D721Med (cell line): ENCODE measurements around the gene CSTA.
A peak's percentile ranks its signal among the peaks of the same experiment; 100 is the strongest.

Experiments
- DNase-seq: peaks from one replicate; pipeline ENCODE4 v3.0.0; 2011; ENCODE audit warnings: low spot score; ENCODE audit not compliant: insufficient read length
- FAIRE-seq: peaks from 2 replicates; lab custom pipeline; 2011; peaks lifted over from hg19 to GRCh38; lab: Jason Lieb, UNC
- CTCF ChIP-seq: IDR thresholded peaks from 2 replicates; pipeline ENCODE4 v1.5.1; 2012; ENCODE audit warnings: mild to moderate bottlenecking, control low read depth; ENCODE audit not compliant: insufficient read depth; ENCODE audit errors: missing control alignments

CSTA gene

GRCh38 chr3:122350814-122351418 is 25.9 kb downstream of the CSTA start:
- no peak for TF ChIP-seq CTCF
- no peak for DNase-seq
- no peak for FAIRE-seq

DNA sequence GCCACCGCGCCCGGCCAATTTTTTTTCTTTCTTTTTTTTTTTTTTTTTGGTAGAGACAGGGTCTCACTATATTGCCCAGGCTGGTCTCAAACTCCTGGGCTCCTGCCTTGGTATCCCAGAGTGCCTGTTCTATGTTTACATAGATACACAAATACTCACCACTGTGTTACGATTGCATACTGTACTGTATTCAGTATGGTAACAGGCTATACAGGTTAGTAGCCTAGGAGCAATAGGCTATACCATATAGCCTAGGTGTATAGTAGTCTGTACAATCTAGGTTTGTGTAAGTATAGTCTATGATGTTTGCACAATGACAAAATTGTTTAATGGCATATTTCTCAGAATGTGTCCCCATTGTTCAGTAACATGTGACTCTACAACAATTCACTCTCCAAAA is 26.6 kb downstream of the CSTA start:
- no peak for FAIRE-seq
- DNase-seq, result no peak
- no peak for TF ChIP-seq CTCF

DNA sequence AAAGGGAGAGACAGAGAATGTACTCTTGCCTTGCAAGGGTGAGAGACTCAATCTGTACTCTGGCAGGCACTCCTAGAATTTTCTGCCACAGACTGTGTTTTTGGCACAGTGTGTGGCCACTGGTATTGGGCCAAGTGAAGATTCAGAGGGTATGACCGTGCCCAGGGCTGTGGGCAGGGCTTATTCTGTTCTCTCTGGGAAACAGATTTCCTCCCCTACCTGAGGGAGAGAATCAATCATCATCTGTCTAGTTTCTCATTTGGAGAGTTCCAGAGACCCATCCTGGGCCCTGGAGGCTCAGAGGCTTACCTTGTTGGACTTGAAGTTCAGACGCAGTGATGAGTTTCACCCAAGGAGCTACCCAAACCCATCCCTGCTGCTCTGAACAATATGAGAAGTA is 28.2 kb downstream of the CSTA start:
- no peak for DNase-seq
- no peak for TF ChIP-seq CTCF
- no peak for FAIRE-seq

DNA sequence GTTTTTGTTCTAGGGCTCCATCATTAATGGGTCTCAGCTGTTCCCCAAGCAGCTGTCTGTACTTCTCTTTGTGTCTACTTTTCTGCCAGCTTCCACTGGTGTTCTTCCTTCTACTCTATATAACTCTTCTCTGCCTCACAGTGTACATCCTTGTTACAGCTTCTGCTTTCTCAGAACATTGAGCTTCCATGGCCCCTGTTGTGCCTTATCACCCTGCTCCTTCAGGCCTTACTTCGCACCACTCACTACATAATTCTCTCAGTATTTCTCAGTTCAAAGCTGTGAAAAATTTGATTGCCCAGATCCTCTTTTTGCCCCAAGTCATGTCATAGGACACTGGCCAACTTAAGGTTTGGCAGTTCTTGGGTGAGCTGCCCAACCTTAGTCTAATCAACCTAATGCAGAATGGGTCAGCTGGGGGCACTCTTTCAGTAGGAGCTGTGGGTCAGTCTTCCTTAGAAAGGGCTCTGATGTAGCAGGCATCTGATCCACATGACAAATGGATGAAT is 28.9 kb downstream of the CSTA start:
- TF ChIP-seq CTCF, result no peak
- DNase-seq (no peak), FAIRE-seq (no peak)

DNA sequence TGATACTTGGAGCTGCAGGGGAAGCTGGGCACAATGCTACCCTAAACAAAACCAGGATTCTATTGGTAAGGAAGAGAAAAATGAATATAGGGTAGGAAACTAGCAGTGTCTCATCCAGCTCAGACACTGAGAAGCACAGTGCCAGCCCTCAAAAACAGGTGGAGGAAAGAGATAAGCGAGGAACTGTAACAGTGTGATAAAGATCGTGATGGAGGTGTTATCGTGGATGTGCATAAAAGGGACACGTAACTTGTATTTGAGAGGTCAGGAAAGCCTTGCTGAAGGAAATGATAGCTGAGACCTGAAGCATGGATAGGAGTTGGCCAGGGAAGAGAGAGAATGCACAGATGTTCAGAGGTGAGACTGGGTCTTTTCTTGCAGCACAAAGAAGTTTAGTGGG is 30.6 kb downstream of the CSTA start:
- DNase-seq (no peak), FAIRE-seq (no peak)
- no peak for TF ChIP-seq CTCF

DNA sequence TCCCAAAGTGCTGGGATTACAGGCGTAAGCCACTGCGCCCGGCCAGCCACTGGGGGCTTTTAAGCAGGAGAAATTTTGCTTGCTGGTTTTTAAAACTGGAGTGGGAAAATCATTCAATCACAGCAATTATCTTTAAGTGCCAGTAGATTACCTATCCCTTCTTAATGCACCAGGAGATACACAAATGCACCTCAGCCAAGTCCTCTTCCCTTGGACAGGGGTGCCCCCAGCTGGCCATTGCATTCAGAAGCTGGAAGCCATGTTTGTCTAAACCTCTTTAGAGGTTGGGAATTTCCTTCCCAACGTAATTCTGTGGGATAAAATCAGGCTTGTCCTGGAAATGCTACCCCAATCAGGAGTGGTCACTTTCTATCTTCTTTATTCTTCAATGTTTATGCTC is 31.4 kb downstream of the CSTA start:
- DNase-seq, result no peak
- peak; percentile 37 for TF ChIP-seq CTCF
- no peak for FAIRE-seq
